Ovary (tissue), 9 donors: ENCODE data around the gene SEZ6. TPM values are rescaled to one million over a fixed set of nuclear protein-coding genes. Genes with fewer than 3 reads are reported as not detected.

Experiments
- DNase-seq, 5 donors: peaks; one replicate each; pipeline ENCODE4 v3.0.0-alpha.2; 2019 to 2020
- H3K27ac ChIP-seq, 2 donors: fragments of 200-600 bp; one replicate each; pipeline versions ENCODE4 v1.5.1 to v1.8.0; 2019 to 2022
- H3K27me3 ChIP-seq: fragments of 200-600 bp; one replicate; pipeline ENCODE4 v1.8.0; 2022
- H3K36me3 ChIP-seq: fragments of 200-600 bp; sonication (generic); one replicate; pipeline ENCODE4 v1.5.1; 2019
- H3K4me1 ChIP-seq: one replicate; pipeline ENCODE4 v1.8.1; 2013; ENCODE audit warnings: mild to moderate bottlenecking, moderate library complexity; ENCODE audit not compliant: insufficient read depth
- H3K4me3 ChIP-seq: fragments of 200-600 bp; sonication (generic); one replicate; pipeline ENCODE4 v1.5.1; 2017
- H3K9me3 ChIP-seq, 2 donors: fragments of 200-600 bp in 1 of 2; sonication (generic) in 1 of 2; one replicate each; pipeline versions ENCODE4 v1.5.1 to v1.8.1; 2013 to 2019; ENCODE audit warnings: mild to moderate bottlenecking in 1 of 2, moderate library complexity in 1 of 2
- CTCF ChIP-seq, 3 donors: fragments of 450-650 bp in 2 of 3; fragments of 200-600 bp in 1 of 3; IDR thresholded peaks; one replicate each; pipeline versions ENCODE4 v1.5.1 to v1.8.0; 2016 to 2022; ENCODE audit warnings: antibody characterized with exemption in 3 of 3, mild to moderate bottlenecking in 1 of 3
- EP300 ChIP-seq: sonication (generic); formaldehyde crosslinking; IDR thresholded peaks from one replicate; pipeline ENCODE4 v1.6.1; 2017; ENCODE audit warnings: antibody characterized with exemption
- POLR2A ChIP-seq: fragments of 450-650 bp; IDR thresholded peaks from one replicate; pipeline ENCODE4 v1.6.1; 2017; ENCODE audit warnings: antibody characterized with exemption, mild to moderate bottlenecking, moderate library complexity
- WGBS, 3 donors: extraction: QIAGEN DNeasy Blood & Tissue Kit in 1 of 3; methylation state at CpG; one replicate each; pipeline versions ENCODE4 v1.1.5 to v1.1.7; 2013 to 2017; 5-methylcytosine and 5-hydroxymethylcytosine counted together
- intact Hi-C, 4 donors: fragments of 100-400 bp; cut with DNase I; formaldehyde crosslinking; loops; one replicate each; pipeline versions ENCODE4 v1.11.0 to v1.15.1; 2022 to 2023
- polyA plus RNA-seq, 2 donors: library from polyadenylated mRNA; stranded (reverse); fragments of 200-250 nt in 1 of 2; fragments of 350-450 nt in 1 of 2; fragmentation: Illumina TruSeq in 1 of 2; extraction: RNeasy Lipid Tissue Mini Kit (QIAGEN cat#74804) in 1 of 2; gene quantifications; one replicate each; pipeline ENCODE4 v1.2.3, GENCODE V29; 2013 to 2014
- total RNA-seq, 7 donors: library from RNA; depleted of rRNA in 2 of 7; stranded (reverse); fragments of >200 nt in 2 of 7; fragmentation: NEBNext Ultra II Directional in 3 of 7; extraction: Animal tissue kit (Norgen Biotek cat#: 25700) in 3 of 7; gene quantifications; one replicate each; pipeline versions ENCODE4 v1.1.0 to v1.2.4, GENCODE V29; 2016 to 2023
- donor health status: DM: no; HTN: no; CAD: no; lungs with moderate emphysema.
- donor health status: DM: no; HTN: no; CAD: no.
- donor health status: Bipolar disorder and iron deficiency.
- donor health status: DM: yes; HTN: yes; CAD: no.
- donor health status: DM: no; HTN: no; CAD: no.
- donor health status: DM: yes; HTN: yes; CAD: no.

SEZ6 gene
- total and polyA plus RNA-seq, 9 donors, result not detected

GRCh38 chr17:29010129-29010528, 4.3 kb upstream of the SEZ6 start:
- H3K9me3 ChIP-seq, result no peaks in the 10 kb centered on the region
- H3K4me1 ChIP-seq, result peaks cover 1% of the 10 kb centered on the region
- DNase-seq, result no peak
- intact Hi-C loops, result no loop called here
- no peaks in the 10 kb centered on the region for H3K36me3 ChIP-seq
- WGBS, 3 donors, result 30 to 39% (median 35%) methylated on average over 3 of the region's 3 CpGs
- no peak overlapping the region for H3K4me3 ChIP-seq
- H3K27ac ChIP-seq, result no peak overlapping the region
- TF ChIP-seq POLR2A, result no peak
- no peaks in the 10 kb centered on the region for H3K27me3 ChIP-seq

- H3K27ac ChIP-seq, result no peak overlapping the region
- DNase-seq, result no peak
- H3K4me1 ChIP-seq, result peaks cover 1% of the 10 kb centered on the region
- WGBS, 3 donors, result 62 to 72% (median 63%) methylated on average over 3 of the region's 3 CpGs
- H3K9me3 ChIP-seq, result no peaks in the 10 kb centered on the region
- no peak for TF ChIP-seq CTCF (IDR thresholded peaks at IDR 0.05)
- TF ChIP-seq EP300, result no peak
- no peak for TF ChIP-seq POLR2A
- intact Hi-C loops, result no loop called here
- no peaks in the 10 kb centered on the region for H3K27me3 ChIP-seq
- no peak overlapping the region for H3K4me3 ChIP-seq
- no peaks in the 10 kb centered on the region for H3K36me3 ChIP-seq
These were observed 2.8 kb upstream of the SEZ6 start for GRCh38 chr17:29008591-29008990.

- WGBS, 3 donors, result 51 to 60% (median 56%) methylated on average over 2 of the region's 2 CpGs
- no peak for TF ChIP-seq POLR2A
- no peak for TF ChIP-seq CTCF (IDR thresholded peaks at IDR 0.05)
- TF ChIP-seq EP300, result no peak
- Histone ChIP-seq H3K4me3 (no peak overlapping the region), H3K27me3 (no peaks in the 10 kb centered on the region), H3K4me1 (peaks cover 1% of the 10 kb centered on the region), H3K9me3 (no peaks in the 10 kb centered on the region), H3K27ac (no peak overlapping the region), H3K36me3 (no peaks in the 10 kb centered on the region)
- DNase-seq, result no peak
- intact Hi-C loops, result no loop called here
These were observed 2.1 kb upstream of the SEZ6 start for GRCh38 chr17:29007860-29008455.

- Histone ChIP-seq H3K27me3 (no peaks in the 10 kb centered on the region), H3K4me1 (peaks cover 1% of the 10 kb centered on the region), H3K9me3 (no peaks in the 10 kb centered on the region), H3K4me3 (no peak overlapping the region), H3K36me3 (no peaks in the 10 kb centered on the region), H3K27ac (no peak overlapping the region)
- WGBS, 3 donors, result 12 to 22% (median 15%) methylated on average over 2 of the region's 2 CpGs
- no peak for DNase-seq
- TF ChIP-seq POLR2A, result no peak
- no peak for TF ChIP-seq CTCF (IDR thresholded peaks at IDR 0.05)
- no peak for TF ChIP-seq EP300
- intact Hi-C loops, result no loop called here
These were observed 1.6 kb upstream of the SEZ6 start for GRCh38 chr17:29007456-29007855.

- Histone ChIP-seq H3K27ac (no peak overlapping the region), H3K36me3 (no peaks in the 10 kb centered on the region), H3K4me3 (no peak overlapping the region), H3K27me3 (no peaks in the 10 kb centered on the region), H3K4me1 (peaks cover 1% of the 10 kb centered on the region), H3K9me3 (no peaks in the 10 kb centered on the region)
- intact Hi-C loops, result no loop called here
- WGBS, 3 donors, result 17 to 28% (median 20%) methylated on average over 20 of the region's 20 CpGs
- no peak for TF ChIP-seq POLR2A
- DNase-seq, result no peak
These were observed 1.6 kb downstream of the SEZ6 start for GRCh38 chr17:29004081-29004692.
